Ishikawa (cell line): ENCODE measurements around the gene NFXL1.

Experiments
- CEBPB ChIP-seq: IDR thresholded peaks from 2 replicates; pipeline ENCODE4 v1.6.1; 2012
- EGR1 ChIP-seq: IDR thresholded peaks from 2 replicates; pipeline ENCODE4 v1.6.1; 2012
- EP300 ChIP-seq: IDR thresholded peaks from 2 replicates; pipeline ENCODE4 v1.6.1; 2012; ENCODE audit warnings: borderline replicate concordance
- FOXM1 ChIP-seq: IDR thresholded peaks from 2 replicates; pipeline ENCODE4 v1.6.1; 2012; ENCODE audit warnings: low read depth, borderline replicate concordance
- RAD21 ChIP-seq: IDR thresholded peaks from 2 replicates; pipeline ENCODE4 v1.6.1; 2012; ENCODE audit warnings: low read depth
- TAF1 ChIP-seq: IDR thresholded peaks from 2 replicates; pipeline ENCODE4 v1.6.1; 2012; ENCODE audit warnings: low read depth, mild to moderate bottlenecking
- ZBTB7A ChIP-seq: IDR thresholded peaks from 2 replicates; pipeline ENCODE4 v1.6.1; 2012; ENCODE audit warnings: low read depth
- TF ChIP-seq, protein P1 (sequence below): IDR thresholded peaks from 2 replicates; pipeline ENCODE4 v1.6.1; 2012
- TF ChIP-seq, protein P2 (sequence below): IDR thresholded peaks from 2 replicates; pipeline ENCODE4 v1.6.1; 2012

DNA sequence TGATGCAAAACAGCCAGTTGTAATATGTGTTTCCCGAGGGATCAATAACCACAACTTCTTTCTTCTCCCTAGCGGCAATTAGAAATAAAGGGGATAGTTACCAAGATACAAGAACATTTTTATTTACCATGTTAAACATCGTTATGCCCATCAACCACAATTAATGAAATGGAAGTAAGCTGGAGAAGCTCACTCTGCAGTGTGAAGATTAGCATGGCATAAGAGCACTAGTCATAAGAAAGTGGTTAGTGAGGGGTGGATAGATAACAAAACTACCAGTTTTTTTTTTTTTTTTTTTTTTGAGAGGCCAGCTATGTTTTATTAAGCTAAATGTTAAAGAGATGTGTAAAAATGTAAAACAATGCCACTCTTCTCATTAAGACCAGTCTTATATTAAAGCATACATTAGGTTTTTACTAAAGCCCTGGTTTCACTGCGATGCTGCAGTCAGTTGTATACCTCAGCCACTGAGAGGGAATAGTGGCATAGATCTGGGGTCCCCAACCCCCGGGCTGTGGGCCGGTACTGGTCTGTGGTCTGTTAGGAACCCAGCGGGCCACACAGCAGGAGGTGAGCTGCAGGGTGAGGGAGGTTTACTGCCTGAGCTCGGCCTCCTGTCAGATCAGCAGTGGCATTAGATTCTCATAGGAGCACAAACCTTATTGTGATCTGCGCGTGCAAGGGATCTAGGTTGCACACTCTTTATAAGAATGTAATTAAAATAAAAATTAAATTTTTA is 27.9 kb upstream of the NFXL1 start:
- TF ChIP-seq TAF1 (no peak), FOXM1 (no peak), EP300 (no peak), EGR1 (no peak), CEBPB (no peak), ZBTB7A (no peak), RAD21 (no peak)
- TF ChIP-seq, protein P1, sequence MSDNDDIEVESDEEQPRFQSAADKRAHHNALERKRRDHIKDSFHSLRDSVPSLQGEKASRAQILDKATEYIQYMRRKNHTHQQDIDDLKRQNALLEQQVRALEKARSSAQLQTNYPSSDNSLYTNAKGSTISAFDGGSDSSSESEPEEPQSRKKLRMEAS, result no peak
- TF ChIP-seq, protein P2, sequence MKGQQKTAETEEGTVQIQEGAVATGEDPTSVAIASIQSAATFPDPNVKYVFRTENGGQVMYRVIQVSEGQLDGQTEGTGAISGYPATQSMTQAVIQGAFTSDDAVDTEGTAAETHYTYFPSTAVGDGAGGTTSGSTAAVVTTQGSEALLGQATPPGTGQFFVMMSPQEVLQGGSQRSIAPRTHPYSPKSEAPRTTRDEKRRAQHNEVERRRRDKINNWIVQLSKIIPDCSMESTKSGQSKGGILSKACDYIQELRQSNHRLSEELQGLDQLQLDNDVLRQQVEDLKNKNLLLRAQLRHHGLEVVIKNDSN, result no peak
